Forelimb muscle (tissue), 1 donor: ENCODE measurements around the gene ZNF785. TPM values are rescaled to one million over a fixed set of nuclear protein-coding genes. Genes with fewer than 3 reads are reported as not detected.
"Not testable (repeated sequence)": the region's sequence is repeated elsewhere in the genome, so short reads cannot be mapped to it uniquely, and the experiment has no call there.

Source experiments
- DNase-seq: peaks from one replicate; pipeline ENCODE4 v3.0.0-alpha.2; 2013; ENCODE audit warnings: low read depth
- polyA plus RNA-seq: library from polyadenylated mRNA; unstranded; fragments of 120-200 nt; gene quantifications from one replicate; pipeline ENCODE4 v1.2.1, GENCODE V29; 2013; ENCODE audit not compliant: insufficient read length

ZNF785 gene
- polyA plus RNA-seq, 1 donor: 13.1 TPM

DNA sequence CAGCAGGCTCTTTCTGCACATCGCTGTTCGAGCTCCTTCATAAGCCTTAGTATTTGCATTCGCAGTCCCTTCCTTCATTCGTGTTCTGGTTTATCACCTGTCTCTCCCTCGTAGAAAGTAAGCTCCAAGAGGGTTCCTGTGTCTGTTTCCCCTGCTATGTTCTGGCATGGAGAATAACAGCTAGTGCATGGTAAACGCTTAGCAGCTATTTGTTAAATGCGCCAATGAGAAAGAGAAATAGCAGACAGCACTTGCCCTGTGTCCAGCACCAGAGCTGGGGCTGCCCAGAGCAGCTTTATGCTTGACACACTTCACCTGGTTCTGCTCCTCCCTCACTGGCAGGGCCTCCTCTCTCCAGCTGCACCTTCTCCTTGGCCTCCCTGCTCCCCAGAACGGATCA lies 19.5 kb downstream of the ZNF785 start:
- DNase-seq: no peak

DNA sequence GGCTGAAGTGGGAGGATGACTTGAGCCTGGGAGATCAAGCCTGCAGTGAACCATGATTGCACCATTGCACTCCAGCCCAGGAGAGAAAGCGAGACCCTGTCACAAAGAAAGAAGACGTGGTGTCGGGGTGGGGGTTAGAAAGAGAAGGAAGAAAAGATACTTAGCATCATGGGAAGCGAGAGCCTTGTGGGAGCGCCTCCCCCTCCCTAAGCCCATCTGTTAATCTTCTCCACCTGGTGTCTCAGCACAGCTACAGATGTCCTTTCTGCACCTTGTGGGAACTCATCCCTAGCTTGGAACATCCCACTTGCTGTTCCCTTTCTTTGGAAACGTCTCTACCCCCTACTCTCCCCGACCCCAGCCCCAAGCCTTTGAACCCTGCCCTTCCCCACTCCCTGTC lies 20.0 kb downstream of the ZNF785 start:
- no peak for DNase-seq

DNA sequence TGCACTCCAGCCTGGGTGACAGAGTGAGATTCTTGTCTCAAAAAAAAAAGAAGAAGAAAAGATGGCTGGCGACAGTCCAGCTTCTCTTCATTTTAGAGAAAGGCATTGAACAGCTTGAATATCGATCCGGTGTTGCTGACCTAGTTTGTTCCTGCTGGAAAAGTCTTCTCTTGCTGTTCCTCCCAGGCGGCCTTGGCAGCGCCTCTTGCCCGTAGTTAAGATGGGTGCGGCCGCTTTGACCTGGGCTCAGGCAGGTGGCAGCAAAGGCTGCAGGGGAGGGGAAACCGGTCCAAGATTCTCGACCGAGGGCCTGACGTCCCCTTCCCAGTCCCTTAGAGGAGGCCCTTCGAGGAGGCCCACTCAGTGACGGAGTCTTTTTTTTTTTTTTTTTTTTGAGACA lies 23.5 kb downstream of the ZNF785 start:
- no peak for DNase-seq

DNA sequence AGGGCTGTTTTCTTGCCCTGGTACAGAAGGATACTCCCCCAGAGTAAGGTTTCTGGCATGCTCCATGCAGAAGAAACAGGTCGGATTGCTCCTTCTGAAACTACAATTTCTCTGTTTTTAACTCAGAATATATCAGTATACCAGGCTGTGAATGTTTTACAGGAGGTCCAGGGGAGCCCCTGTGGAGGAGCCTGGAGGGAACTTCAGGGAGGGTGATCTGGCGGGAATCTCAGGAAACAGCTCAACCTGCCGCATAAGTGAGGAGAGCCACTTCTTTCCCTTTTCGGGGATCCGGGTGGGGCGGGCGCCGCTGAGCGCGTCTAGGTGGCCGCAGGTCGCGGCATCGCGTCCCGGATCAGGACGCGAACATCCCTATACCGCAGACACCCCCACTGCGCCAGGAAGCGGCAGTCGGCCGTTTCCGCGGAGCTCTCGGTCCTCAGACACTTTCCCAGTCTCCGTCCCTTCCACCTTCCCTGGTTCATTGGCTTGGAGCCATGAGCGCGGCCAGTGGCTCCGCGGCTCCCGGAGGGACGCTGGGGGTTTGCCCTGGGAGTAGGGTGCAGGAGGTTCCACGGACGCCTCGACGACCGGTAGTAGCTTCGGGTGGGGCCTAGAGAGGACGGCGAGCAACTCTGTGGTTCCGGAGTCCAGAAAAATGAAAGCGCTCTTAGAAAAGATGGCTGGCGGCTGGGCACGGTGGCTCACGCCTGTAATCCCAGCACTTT lies 24.2 kb downstream of the ZNF785 start:
- DNase-seq: no peak

DNA sequence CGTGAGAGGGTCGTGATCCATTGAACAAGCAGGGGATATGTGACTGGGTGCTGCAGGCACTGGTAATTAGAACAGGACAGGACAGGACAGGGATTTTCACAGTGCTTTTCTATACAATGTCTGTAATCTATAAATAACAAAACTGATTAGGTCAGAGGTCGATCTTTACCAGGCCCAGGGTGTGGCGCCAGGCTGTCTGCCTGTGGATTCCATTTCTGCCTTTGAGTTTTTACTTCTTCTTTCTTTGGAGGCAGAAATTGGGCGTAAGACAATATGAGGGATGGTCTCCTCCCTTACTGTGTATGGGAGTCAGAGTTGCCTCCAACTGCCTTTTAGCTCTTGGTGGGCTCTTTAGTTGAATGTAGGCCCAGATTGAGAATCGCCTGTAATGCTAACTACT lies 25.8 kb downstream of the ZNF785 start:
- DNase-seq: no peak

DNA sequence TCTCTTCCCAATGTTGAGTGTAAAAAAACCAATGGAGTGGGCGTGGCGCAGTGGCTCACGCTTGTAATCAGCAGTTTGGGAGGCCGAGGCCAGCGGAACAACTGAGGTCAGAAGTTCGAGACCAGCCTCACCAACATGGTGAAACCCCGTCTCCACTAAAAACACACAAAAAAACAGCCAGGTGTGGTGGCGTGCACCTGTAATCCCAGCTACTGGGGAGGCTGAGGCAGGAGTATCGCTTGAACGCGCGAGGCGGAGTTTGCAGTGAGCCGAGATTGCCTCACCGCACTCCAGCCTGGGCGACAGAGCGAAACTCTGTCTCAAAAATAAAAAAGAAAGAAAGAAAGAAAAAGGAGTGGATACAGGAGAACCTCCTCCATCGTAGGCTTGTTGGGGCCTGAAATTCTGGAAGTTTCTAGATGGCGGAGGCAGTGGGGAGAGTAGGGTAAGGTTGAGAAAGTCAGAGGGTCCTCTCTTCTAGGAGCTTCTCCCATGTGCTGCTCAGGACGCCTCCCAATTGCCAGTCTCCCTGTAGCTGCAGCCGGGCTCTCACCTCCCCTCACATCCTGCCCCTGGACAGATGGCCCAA lies 26.6 kb downstream of the ZNF785 start:
- no peak for DNase-seq

DNA sequence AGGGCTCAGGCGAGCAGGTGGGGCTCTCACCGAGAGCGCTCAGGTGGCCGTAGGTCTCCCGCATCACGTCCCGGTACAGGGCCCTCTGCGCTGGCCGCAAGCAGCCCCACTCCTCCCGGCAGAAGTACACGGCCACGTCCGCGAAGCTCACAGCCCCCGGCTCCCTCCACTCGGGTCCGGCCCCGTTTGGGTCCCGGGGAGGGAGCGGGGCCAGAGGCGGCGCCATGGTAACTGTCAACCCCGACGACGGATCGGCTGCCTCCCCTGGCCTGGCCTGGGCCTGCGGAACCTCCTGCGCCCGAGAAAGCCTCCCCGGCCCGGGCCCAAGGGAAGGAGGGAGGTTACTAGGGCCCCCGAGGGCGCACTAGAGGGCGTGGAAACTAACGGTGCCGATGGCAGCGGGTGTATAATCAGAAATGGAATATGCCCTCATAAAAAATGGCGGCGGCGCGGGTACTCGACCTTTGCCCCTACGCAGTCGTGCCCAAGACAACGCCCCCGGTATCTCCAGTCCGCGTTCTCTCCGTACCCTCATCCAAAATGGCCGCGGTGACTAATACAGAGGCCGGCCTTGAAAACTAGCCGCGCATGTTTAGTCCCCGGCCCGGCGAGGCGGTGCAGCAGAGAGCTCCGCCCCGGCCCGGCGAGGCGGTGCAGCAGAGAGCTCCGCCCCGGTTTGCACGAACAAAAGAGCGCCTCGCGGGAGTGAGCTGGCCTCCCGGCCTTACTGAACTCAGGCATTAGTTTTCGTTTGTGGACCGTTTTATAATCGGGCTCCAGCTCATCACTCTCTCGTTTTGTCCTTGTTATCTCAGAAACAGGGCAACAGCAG lies 27.3 kb downstream of the ZNF785 start, which contains the start of gene ZNF764:
Gene ZNF764, minus strand, starts transcription at position 418 of the 832 bp plus-strand sequence. Its CDS starts 192 bp downstream, at position 226.
- DNase-seq: peak; percentile 86

DNA sequence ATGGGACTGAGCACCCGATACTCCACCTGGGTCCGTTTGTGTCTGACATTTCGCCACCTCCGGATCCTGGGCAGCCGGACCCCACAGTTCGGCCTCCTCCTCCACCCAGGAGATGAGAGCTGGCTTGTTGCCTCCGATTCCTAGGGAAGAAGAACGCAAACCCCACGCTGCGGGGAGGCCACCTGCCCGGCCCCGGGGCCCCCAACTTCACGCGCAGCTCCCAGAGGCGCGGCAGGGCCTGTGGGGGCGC lies 27.9 kb downstream of the ZNF785 start:
- DNase-seq: no peak

DNA sequence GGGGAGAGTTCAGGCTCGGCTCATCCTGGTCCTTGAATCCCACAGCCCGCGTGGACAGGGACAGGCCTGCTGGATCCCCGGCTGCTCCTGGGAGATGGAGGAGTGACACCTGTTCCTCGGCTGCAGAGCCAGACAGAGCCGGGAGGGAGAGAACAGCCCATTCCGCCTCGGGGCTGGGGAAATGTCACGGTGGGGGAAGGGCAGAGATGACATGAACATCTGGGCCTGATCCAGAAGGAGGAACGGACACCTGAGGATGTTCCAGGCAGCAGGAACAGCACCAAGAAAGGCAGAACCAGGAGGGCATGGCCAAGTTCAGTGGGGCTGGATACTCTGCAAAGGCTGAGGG lies 29.4 kb downstream of the ZNF785 start:
- DNase-seq: no peak

DNA sequence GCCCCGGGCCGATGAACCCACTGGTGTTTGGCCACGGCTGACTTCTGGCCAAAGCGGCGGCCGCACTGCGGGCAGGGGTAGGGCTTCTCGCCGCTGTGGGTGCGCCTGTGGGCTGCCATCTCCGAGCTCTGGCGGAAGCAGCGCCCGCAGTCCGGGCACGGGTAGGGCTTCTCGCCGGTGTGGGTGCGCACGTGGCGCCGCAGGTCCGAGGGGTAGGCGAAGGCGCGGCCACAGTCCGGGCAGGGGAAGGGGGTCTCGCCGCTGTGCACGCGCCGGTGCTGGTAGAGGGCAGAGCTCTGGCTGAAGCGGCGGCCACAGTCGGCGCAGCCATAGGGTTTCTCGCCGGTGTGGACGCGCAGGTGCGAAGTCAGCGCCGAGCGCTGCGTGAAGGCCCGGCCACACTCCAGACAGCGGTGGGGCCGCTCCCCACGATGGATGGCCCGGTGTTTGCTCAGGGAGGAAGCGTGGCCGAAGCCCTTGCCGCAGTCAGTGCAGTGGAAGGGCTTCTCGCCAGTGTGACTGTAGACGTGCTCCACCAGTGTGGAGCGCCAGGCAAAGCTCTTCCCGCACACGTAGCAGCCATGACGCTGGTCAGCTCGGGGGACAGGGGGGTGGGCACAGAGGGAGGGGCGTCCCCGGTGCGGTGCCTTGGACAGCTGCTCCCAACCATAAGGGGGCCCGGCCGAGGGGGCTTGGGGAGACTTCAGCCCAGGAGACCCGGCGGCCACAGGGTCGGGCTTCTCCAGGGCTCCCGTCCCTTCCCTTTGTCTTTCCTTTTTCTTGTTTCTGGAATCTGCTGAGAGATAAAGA lies 30.0 kb downstream of the ZNF785 start:
- no peak for DNase-seq

DNA sequence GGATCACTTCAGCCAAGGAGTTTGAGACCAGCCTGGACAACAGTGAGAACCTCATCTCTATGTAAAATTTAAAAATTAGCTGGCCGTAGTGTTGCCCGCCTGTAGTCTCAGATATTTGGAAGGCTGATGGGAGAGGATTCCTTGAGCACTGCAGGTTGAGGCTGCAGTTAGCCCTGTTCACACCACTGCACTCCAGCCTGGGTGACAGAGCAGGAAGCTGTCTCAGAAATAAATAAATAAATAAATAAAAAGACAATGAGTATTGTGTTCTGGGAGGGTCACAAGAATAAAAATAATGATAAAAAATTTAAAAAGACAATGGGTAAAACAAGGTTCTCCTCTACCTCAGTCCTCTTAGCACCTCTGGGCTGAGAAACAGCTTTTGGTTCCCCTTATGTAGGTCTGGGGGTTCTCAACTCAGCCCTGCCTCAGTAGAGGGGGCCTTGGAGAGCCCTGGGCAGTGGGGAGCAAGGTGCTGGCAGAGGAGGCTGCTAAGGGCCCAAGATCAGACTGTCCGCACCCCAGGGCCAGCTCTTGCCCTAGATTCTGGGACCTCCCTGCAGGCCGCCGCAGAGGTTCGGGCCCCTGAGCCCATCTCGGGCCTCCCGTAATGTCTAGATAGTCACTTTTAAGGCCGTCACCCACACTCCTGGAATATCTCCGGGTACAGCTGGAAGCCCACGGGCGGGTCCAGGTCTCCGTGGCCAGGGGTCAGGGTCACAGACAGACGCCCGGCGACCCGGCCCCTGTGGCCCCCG lies 30.8 kb downstream of the ZNF785 start:
- no peak for DNase-seq

DNA sequence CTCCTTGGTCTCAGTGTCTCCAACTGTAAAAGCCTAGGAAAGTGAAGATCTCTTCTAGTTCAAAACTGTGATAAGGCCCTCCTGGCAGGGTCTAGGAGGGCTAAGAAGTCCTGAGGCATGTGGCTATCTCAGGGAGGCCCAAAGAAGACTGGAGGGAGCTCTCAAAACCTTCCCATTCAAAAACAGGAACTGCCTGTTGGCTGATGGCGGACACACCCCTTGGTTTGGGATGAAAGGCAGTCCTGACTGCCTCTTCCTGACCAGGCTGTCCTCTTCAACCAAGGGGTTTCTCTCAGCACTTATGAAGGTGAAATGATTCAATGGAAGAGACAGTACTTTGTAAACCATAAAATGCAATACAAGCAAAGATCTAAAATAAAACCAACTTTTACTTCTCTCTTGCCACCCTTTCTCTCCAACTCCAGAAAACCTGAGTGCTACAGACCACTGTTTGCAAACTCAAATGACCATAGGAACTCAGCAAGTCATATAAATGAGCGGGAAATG lies 32.1 kb downstream of the ZNF785 start:
- no peak for DNase-seq

DNA sequence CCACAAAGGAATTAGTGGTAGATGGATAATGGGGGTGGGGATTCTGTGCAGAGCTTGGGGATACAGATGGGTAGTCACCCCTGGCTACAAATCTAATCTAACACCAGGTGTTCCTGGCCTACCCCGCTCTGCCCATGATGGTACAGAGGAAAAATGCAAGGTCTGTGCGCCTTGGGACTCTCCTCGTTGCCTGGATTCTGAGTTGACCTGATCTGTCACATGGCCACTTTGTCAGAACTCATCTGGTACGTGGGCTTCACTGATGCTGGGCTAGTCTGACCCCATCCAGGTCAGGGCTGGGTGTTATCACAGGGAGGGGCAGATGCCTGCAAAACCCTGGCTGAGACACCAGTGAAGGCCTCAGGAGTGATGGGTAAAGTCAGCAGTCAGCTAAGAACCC lies 32.5 kb downstream of the ZNF785 start:
- DNase-seq: no peak

DNA sequence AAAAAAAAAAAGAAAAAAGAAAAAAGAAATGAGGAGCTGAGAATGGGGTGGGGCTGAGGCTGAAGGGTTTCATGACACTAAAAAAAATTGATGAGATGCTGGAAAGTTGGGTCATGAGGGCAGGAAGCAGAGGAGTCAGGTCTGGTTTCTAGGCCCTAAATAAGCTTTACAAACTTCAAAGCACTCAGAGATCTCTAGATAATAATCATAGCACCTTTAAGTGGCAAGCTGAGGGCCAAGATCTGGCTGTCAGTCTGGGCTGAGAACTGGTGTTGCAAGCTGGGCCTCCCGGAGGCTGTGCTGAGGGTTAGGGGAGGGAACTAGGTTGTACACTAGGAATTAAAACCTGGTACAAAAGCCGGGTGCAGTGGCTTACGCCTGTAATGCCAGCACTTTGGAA lies 33.7 kb downstream of the ZNF785 start:
- no peak for DNase-seq

DNA sequence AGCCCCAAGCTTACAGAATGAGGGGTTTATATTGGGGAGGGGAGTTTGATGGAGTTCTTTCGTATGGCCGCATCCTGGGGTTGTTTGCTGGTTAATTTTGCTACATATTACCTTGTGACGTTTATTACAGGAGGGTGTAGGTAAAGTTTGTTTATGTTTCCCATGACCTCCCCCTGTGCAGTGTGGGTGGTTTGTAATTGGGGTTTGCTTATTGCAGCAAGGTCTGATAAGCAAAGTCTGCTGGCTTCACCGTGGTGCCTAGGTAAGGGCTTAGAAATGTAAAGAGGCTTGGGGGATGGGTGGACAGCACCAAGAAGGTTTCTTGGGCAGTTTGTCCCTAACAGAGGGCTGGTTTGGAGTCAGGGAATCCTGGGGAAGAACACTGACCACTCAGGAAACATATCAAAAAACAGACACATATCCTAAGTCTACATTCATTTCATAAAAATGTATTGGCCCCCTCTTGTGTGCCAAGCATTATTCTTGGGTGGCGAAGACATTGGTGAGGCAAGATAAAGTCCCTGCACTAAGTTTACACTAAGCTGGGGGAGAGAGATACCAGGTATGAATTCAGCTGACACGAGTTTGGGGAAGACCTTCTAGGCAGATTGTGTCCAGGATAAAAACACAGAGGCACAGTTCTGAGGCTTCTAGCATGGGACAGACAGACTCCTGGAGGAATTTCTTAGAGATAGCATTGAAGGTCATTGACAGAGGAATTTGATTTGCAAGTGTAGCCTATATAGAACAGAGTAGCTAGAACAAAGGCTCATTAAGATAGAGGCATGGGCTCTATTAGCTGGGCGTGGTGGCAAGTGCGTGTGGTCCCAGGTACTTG lies 36.9 kb downstream of the ZNF785 start:
- DNase-seq: no peak

DNA sequence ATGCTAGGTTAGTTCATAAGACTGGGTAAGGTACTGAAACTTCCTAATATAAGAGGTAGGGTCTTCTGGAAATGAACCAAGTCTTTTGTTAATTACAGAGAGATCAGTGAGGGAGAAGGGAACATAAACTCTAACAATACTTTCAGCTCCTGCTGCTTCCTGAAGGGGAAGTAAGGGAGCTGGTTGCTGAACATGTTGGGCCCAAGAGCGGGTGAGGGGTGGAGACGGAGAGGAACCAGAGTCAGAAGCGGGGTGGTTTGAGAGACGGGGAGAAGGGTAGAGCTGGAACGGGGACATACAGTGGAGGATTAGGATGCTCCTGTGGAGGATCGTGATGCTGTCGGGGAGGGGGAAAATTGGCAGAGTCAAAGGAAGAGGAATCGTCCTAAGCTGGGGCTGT lies 39.4 kb downstream of the ZNF785 start:
- no peak for DNase-seq

DNA sequence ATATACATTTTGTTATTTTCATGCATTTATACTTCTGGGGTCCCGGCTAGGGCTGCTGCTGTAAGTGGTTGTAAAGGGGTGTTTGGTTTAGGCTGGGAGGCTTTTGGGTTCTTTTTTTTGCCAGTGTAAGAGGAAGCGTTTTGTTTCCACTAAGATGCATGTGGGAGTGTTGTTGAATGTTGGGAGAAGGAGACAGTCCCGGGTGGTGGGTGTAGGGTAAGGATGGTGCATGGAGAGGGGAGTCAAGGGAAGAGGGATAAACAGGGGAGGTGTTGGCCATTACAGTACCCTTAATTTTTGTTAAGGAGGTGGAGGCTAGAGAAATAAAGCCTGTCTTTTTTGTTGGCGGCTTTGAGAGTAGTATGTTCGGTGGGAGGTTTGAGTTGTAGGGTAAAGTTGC lies 42.4 kb downstream of the ZNF785 start:
- no peak for DNase-seq

DNA sequence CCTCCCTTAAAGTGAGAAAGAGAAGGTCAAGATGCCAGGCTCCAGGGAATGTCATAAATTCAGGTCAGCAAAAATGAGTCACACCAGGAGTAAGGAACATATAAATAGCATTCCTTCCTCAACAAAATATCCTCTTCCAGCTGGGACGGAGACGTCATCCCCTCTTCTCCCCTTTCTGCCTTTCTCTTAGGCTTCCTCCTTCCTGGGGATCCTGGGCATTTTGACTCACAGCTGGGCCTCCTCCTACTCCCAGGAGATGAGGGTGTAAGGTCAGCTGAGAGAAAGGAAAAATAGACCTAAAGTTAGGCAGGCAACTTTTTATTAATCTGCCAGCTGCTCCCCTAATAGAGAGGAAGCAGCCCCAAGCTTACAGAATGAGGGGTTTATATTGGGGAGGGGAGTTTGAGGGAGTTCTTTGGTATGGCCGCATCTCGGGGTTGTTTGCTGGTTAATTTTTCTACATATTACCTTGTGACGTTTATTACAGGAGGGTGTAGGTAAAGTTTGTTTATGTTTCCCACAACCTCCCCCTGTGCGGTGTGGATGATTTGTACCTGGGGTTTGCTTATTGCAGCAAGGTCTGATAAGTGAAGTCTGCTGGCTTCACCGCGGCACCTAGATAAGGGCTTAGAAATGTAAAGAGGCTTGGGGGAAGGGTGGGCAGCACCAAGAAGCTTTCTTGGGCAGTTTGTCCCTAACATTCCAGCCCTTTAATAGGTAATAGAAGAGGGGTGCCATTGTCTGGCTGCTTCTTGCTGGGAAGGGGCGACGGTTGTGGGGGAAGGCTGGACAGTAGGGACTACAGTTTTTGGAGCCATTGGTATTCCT lies 43.8 kb downstream of the ZNF785 start:
- no peak for DNase-seq

DNA sequence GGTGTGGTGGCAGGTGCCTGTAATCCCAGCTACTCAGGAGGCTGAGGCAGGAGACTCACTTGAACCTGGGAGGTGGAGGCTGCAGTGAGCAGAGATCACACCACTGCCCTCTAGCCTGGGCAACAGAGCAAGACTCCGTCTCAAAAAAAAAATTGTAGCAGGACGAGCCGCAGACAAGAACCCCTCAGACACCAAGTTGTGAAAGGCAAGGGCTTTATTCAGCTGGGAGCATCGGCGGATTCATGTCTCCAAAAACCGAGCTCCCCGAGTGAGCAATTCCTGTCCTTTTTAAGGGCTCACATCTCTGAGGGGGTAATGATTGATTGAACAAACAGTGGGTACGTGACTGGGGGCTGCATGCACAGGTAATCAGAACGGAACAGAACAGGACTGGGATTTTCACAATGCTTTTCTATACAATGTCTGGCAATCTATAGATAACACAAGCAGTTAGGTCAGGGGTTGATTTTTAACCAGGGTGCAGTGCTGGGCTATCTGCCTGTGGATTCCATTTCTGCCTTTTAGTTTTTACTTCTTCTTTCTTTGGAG lies 44.5 kb downstream of the ZNF785 start:
- DNase-seq: not testable (repeated sequence)
